ENCODE results near the gene GMDS.
A peak's percentile ranks its signal among the peaks of the same experiment; 100 is the strongest.

GMDS gene

GRCh38 chr6:1613346-1613687 is 632.1 kb downstream of the GMDS start:
- no peak for DNase-seq (ENCODE audit: extremely low read depth, low read depth)
- TF ChIP-seq CTCF (IDR thresholded peaks at IDR 0.05; ENCODE audit: low read depth, low read length) = no peak

- TF ChIP-seq CTCF (IDR thresholded peaks at IDR 0.05; ENCODE audit: low read depth, low read length) = no peak
- DNase-seq (ENCODE audit: extremely low read depth, low read depth) = no peak
These were observed 632.5 kb downstream of the GMDS start for GRCh38 chr6:1612974-1613306.

GRCh38 chr6:1612299-1612973 is 633.0 kb downstream of the GMDS start:
- DNase-seq (ENCODE audit: extremely low read depth, low read depth) = no peak
- no peak for TF ChIP-seq CTCF (IDR thresholded peaks at IDR 0.05; ENCODE audit: low read depth, low read length)

GRCh38 chr6:1611572-1612298 is 633.7 kb downstream of the GMDS start:
- DNase-seq (ENCODE audit: extremely low read depth, low read depth) = no peak
- no peak for TF ChIP-seq CTCF (IDR thresholded peaks at IDR 0.05; ENCODE audit: low read depth, low read length)

- TF ChIP-seq CTCF (IDR thresholded peaks at IDR 0.05; ENCODE audit: low read depth, low read length) = peak; percentile 26
- DNase-seq (ENCODE audit: extremely low read depth, low read depth) = no peak
These were observed 634.2 kb downstream of the GMDS start for GRCh38 chr6:1611322-1611571.

- no peak for TF ChIP-seq CTCF (IDR thresholded peaks at IDR 0.05; ENCODE audit: low read depth, low read length)
- no peak for DNase-seq (ENCODE audit: extremely low read depth, low read depth)
These were observed 634.7 kb downstream of the GMDS start for GRCh38 chr6:1610497-1611321.

Measured in AG09319 (cell line).